CD4-positive, alpha-beta T cell (primary cell): ENCODE measurements around the gene KANSL1. TPM values are rescaled to one million over a fixed set of nuclear protein-coding genes. Genes with fewer than 3 reads are reported as not detected.

ENCODE experiments used
- ATAC-seq: fragments of 200-7000 bp; cut with Tn5 transposase; one replicate; pipeline ENCODE4 v1.10.0; 2022; ENCODE audit warnings: mild to moderate bottlenecking; ENCODE audit not compliant: poor library complexity
- CTCF ChIA-PET: fragments of 350-600 bp; sonication (Branson Sonifier 250); formaldehyde crosslinking; loops from one replicate; lab custom pipeline; 2021; ENCODE audit warnings: antibody characterized with exemption, inconsistent platforms; lab: Charles Lee
- POLR2A ChIA-PET: fragments of 350-600 bp; sonication (Branson Sonifier 250); formaldehyde crosslinking; loops from one replicate; lab custom pipeline; 2021; ENCODE audit warnings: antibody characterized with exemption, inconsistent platforms; lab: Charles Lee
- DNase-seq, 14 experiments: peaks; one replicate each; pipeline ENCODE4 v3.0.0-alpha.2; 2013 to 2020; ENCODE audit warnings: mixed read lengths in 2 of 14
- H3K27ac ChIP-seq, 2 donors: one replicate each; pipeline versions ENCODE4 v1.5.1 to v1.7.0; 2013; ENCODE audit warnings: low read length in 2 of 2, low read depth in 1 of 2, mild to moderate bottlenecking in 1 of 2
- H3K27me3 ChIP-seq, 2 experiments: 1 replicate in 1 of 2; 2 replicates in 1 of 2; pipeline versions ENCODE4 v1.6.1 to v1.7.0; 2013; ENCODE audit warnings: low read length in 2 of 2, control low read depth in 1 of 2, mild to moderate bottlenecking in 1 of 2, moderate library complexity in 1 of 2; ENCODE audit not compliant: insufficient read depth in 2 of 2, control insufficient read depth in 1 of 2
- H3K36me3 ChIP-seq: one replicate; pipeline ENCODE4 v1.6.1; 2013; ENCODE audit warnings: low read length, control low read depth; ENCODE audit not compliant: insufficient read depth
- H3K4me1 ChIP-seq: one replicate; pipeline ENCODE4 v1.6.1; 2013; ENCODE audit warnings: low read length, control low read depth; ENCODE audit not compliant: insufficient read depth
- H3K4me3 ChIP-seq: one replicate; pipeline ENCODE4 v1.5.1; 2013; ENCODE audit warnings: mild to moderate bottlenecking, low read length, moderate library complexity
- H3K9me3 ChIP-seq, 2 experiments: 1 replicate in 1 of 2; 2 replicates in 1 of 2; pipeline versions ENCODE4 v1.6.1 to v1.7.0; 2013; ENCODE audit warnings: low read length in 2 of 2, mild to moderate bottlenecking in 2 of 2, control low read depth in 1 of 2, moderate library complexity in 1 of 2; ENCODE audit not compliant: control insufficient read depth in 1 of 2, insufficient read depth in 1 of 2
- H3K27ac Mint-ChIP-seq: one replicate; pipeline ENCODE4 v1.8.0; 2020; ENCODE audit warnings: mixed read lengths
- H3K27me3 Mint-ChIP-seq: one replicate; pipeline ENCODE4 v1.8.0; 2021; ENCODE audit warnings: mixed read lengths
- H3K36me3 Mint-ChIP-seq: one replicate; pipeline ENCODE4 v1.8.0; 2021; ENCODE audit warnings: low read depth, mixed read lengths
- H3K4me1 Mint-ChIP-seq: one replicate; pipeline ENCODE4 v1.8.0; 2021; ENCODE audit warnings: low read depth, mixed read lengths
- H3K4me3 Mint-ChIP-seq: one replicate; pipeline ENCODE4 v1.8.0; 2020; ENCODE audit warnings: mild to moderate bottlenecking, mixed read lengths
- H3K9me3 Mint-ChIP-seq: one replicate; pipeline ENCODE4 v1.8.0; 2020; ENCODE audit warnings: mixed read lengths
- CTCF ChIP-seq: fragments of 200-600 bp; IDR thresholded peaks from one replicate; pipeline ENCODE4 v1.8.0; 2022; ENCODE audit warnings: antibody characterized with exemption, mild to moderate bottlenecking
- intact Hi-C, 2 experiments: fragments of 100-400 bp; cut with DNase I in 1 of 2; cut with micrococcal nuclease in 1 of 2; formaldehyde crosslinking; loops; one replicate each; pipeline versions ENCODE4 v1.15.1 to v1.9.0; 2023 to 2025; cut with DNase I, micrococcal nuclease
- total RNA-seq, 174 experiments: library from RNA in 2 of 174; stranded (reverse) in 2 of 174; gene quantifications; one replicate each; pipeline ENCODE4 v1.2.3 and lab custom pipeline; 2021 to 2026

KANSL1 gene
- total RNA-seq, 2 experiments from 2014 or later, result 122 to 125 TPM

GRCh38 chr17:46117850-46118696, 75.2 kb downstream of the KANSL1 start:
- Histone ChIP-seq H3K27ac (no peak overlapping the region), H3K36me3 (no peaks in the 10 kb centered on the region), H3K4me3 (no peak overlapping the region), H3K4me1 (peaks cover 27% of the 10 kb centered on the region), H3K9me3 (no peaks in the 10 kb centered on the region), H3K27me3 (no peaks in the 10 kb centered on the region)
- H3K9me3 Mint-ChIP-seq, result no peaks in the 10 kb centered on the region
- peak overlapping the region; percentile 74 for H3K27ac Mint-ChIP-seq
- ChIA-PET POLR2A (interaction anchor here (1.7 to 2.3 kb wide), 2 partner anchors 9 to 75 kb away, joined by 4 to 7 read pairs; partner anchors contain the start of gene KANSL1), CTCF (interaction anchor here (1.5 to 1.7 kb wide), 2 partner anchors 27 to 74 kb away, joined by 4 to 6 read pairs; no protein-coding TSS in a partner anchor)
- H3K36me3 Mint-ChIP-seq, result peaks cover 21% of the 10 kb centered on the region
- peaks cover 92% of the 10 kb centered on the region for H3K4me1 Mint-ChIP-seq
- no peak for DNase-seq
- no peak overlapping the region for H3K4me3 Mint-ChIP-seq
- no peak for TF ChIP-seq CTCF
- intact Hi-C loops, result loop anchor here in 1 of 2 experiments (5.0 kb wide), 1 partner anchor 34 kb away; no protein-coding TSS in a partner anchor
- no peaks in the 10 kb centered on the region for H3K27me3 Mint-ChIP-seq
- ATAC-seq, result no peak

GRCh38 chr17:46117117-46117516, 76.1 kb downstream of the KANSL1 start:
- POLR2A ChIA-PET, result interaction anchor here (1.7 to 2.3 kb wide), 3 partner anchors 8 to 76 kb away, joined by 4 to 7 read pairs (median 4); partner anchors contain the start of gene KANSL1
- H3K9me3 Mint-ChIP-seq, result no peaks in the 10 kb centered on the region

More at GRCh38 chr17:46117117-46117516, 76.1 kb downstream of the KANSL1 start:
- Histone ChIP-seq H3K9me3 (no peaks in the 10 kb centered on the region), H3K27ac (no peak overlapping the region), H3K4me1 (peaks cover 18% of the 10 kb centered on the region), H3K36me3 (no peaks in the 10 kb centered on the region), H3K4me3 (no peak overlapping the region), H3K27me3 (no peaks in the 10 kb centered on the region)
- H3K27ac Mint-ChIP-seq, result peak overlapping the region; percentile 21
- no peaks in the 10 kb centered on the region for H3K27me3 Mint-ChIP-seq
- no peak overlapping the region for H3K4me3 Mint-ChIP-seq
- CTCF ChIA-PET, result interaction anchor here (1.1 to 5.1 kb wide), 4 partner anchors 18 to 76 kb away, joined by 3 to 20 read pairs (median 4); partner anchors contain the start of gene KANSL1
- no peak for TF ChIP-seq CTCF
- no peak for ATAC-seq
- intact Hi-C loops, result loop anchor here in 1 of 2 experiments (5.0 kb wide), 1 partner anchor 35 kb away; no protein-coding TSS in a partner anchor
- peaks cover 16% of the 10 kb centered on the region for H3K36me3 Mint-ChIP-seq
- DNase-seq, result no peak
- peaks cover 91% of the 10 kb centered on the region for H3K4me1 Mint-ChIP-seq
